PC-3 (cell line): Measurements from ENCODE around the gene ABHD14A.

Experiments used
- CTCF ChIP-seq: fragments of 300-600 bp; sonication (generic); conservative IDR thresholded peaks from 2 replicates; pipeline ENCODE4 v1.5.1; 2017; ENCODE audit warnings: antibody characterized with exemption, low read depth, mild to moderate bottlenecking, low read length
- EZH2 ChIP-seq: fragments of 300-600 bp; sonication (generic); IDR thresholded peaks from one replicate; pipeline ENCODE4 v1.6.1; 2017; ENCODE audit warnings: antibody characterized with exemption, mild to moderate bottlenecking, low read length; ENCODE audit not compliant: unreplicated experiment
- EZH2phosphoT487 ChIP-seq: fragments of 300-600 bp; sonication (generic); IDR thresholded peaks from 2 replicates; pipeline ENCODE4 v1.6.1; 2018; ENCODE audit warnings: mild to moderate bottlenecking, antibody characterized with exemption, low read length, borderline replicate concordance

GRCh38 chr3:51948016-51948580 lies 26.8 kb upstream of the ABHD14A start:
- TF ChIP-seq CTCF (no peak), EZH2 (no peak), EZH2phosphoT487 (no peak)
